OCI-LY3 (cell line): ENCODE data around the gene STK39.

Experiments
- CTCF ChIP-seq: fragments of 200-600, 300-600 bp; sonication (generic); IDR thresholded peaks from 2 replicates; pipeline ENCODE4 v1.5.1; 2014; ENCODE audit warnings: antibody characterized with exemption, low read length, low read depth
- EZH2phosphoT487 ChIP-seq: fragments of 200-600 bp; shearing (Covaris generic); IDR thresholded peaks from 2 replicates; pipeline ENCODE4 v1.6.1; 2018; ENCODE audit warnings: antibody characterized with exemption, mixed run types, low read depth

DNA sequence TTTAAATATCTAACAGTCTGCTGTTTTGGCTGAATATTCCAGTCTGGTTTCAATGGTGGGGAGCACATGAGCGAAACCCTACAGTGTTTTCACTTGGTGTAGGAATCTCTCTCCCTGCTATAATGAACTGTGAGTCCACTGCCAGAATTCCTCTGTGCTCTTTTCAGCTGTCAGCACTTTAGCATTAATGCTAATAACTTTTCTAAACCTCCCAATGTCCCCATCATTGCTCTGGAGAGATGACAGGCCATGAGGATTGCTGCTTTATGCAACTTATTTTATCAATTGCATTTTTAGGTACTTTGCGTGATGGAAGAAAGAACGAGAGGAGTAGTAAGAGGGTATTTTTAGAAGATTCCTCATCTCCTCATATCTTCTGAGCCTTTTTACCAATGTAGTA is 25.3 kb downstream of the STK39 start:
- no peak for TF ChIP-seq EZH2phosphoT487
- no peak for TF ChIP-seq CTCF
